DND-41 (cell line): Measurements from ENCODE around the gene NTM.

ENCODE experiments used
- ATAC-seq: fragments of 200-7000 bp; cut with Tn5 transposase; 3 replicates; pipeline ENCODE4 v1.9.1; 2021; ENCODE audit warnings: low read depth; ENCODE audit not compliant: insufficient read depth
- DNase-seq: peaks from one replicate; pipeline ENCODE4 v3.0.0-alpha.2; 2020
- H2AFZ ChIP-seq: 2 replicates; pipeline ENCODE4 v1.6.0; 2012; ENCODE audit warnings: low read depth, low read length
- H3K27ac ChIP-seq: 2 replicates; pipeline ENCODE4 v1.5.1; 2012; ENCODE audit warnings: low read length, inconsistent platforms
- H3K27me3 ChIP-seq: fragments of 200-600 bp; sonication (generic); 2 replicates; pipeline ENCODE4 v1.6.0; 2012; ENCODE audit warnings: low read length, mild to moderate bottlenecking, inconsistent platforms; ENCODE audit not compliant: insufficient read depth, poor library complexity
- H3K36me3 ChIP-seq: 2 replicates; pipeline ENCODE4 v1.5.1; 2012; ENCODE audit warnings: low read length, inconsistent platforms; ENCODE audit not compliant: insufficient read depth
- H3K4me1 ChIP-seq: 2 replicates; pipeline ENCODE4 v1.5.1; 2012; ENCODE audit warnings: mild to moderate bottlenecking, low read length; ENCODE audit not compliant: insufficient read depth
- H3K4me2 ChIP-seq: 2 replicates; pipeline ENCODE4 v1.6.0; 2012; ENCODE audit warnings: mild to moderate bottlenecking, moderate library complexity, low read length, inconsistent platforms; ENCODE audit not compliant: insufficient read depth
- H3K4me3 ChIP-seq, 2 experiments: fragments of 200-600 bp in 1 of 2; shearing (Covaris generic) in 1 of 2; 2 replicates each; pipeline ENCODE4 v1.5.1; 2012 to 2016; ENCODE audit warnings: inconsistent platforms in 2 of 2, low read length in 2 of 2, mild to moderate bottlenecking in 2 of 2, low read depth in 1 of 2, moderate library complexity in 1 of 2
- H3K79me2 ChIP-seq: 2 replicates; pipeline ENCODE4 v1.6.0; 2012; ENCODE audit warnings: low read length, inconsistent platforms; ENCODE audit not compliant: insufficient read depth
- H3K9ac ChIP-seq: 2 replicates; pipeline ENCODE4 v1.6.0; 2012; ENCODE audit warnings: low read depth, mild to moderate bottlenecking, inconsistent platforms, low read length, moderate library complexity
- H3K9me3 ChIP-seq: 2 replicates; pipeline ENCODE4 v1.5.1; 2012; ENCODE audit warnings: low read length, moderate library complexity, mild to moderate bottlenecking, inconsistent platforms; ENCODE audit not compliant: insufficient read depth, severe bottlenecking
- H4K20me1 ChIP-seq: 2 replicates; pipeline ENCODE4 v1.6.0; 2012; ENCODE audit warnings: low read length; ENCODE audit not compliant: insufficient read depth
- EZH2 ChIP-seq: IDR thresholded peaks from 3 replicates; pipeline ENCODE4 v1.6.1; 2012; ENCODE audit warnings: borderline replicate concordance, low read depth, mild to moderate bottlenecking, moderate library complexity, low read length, inconsistent platforms; ENCODE audit not compliant: severe bottlenecking
- TF ChIP-seq, protein P1 (sequence below): IDR thresholded peaks from 2 replicates; pipeline ENCODE4 v1.5.1; 2012; ENCODE audit warnings: borderline replicate concordance, low read length, moderate library complexity, mild to moderate bottlenecking; ENCODE audit not compliant: poor library complexity, severe bottlenecking; ENCODE audit errors: extremely low read depth

NTM gene

DNA sequence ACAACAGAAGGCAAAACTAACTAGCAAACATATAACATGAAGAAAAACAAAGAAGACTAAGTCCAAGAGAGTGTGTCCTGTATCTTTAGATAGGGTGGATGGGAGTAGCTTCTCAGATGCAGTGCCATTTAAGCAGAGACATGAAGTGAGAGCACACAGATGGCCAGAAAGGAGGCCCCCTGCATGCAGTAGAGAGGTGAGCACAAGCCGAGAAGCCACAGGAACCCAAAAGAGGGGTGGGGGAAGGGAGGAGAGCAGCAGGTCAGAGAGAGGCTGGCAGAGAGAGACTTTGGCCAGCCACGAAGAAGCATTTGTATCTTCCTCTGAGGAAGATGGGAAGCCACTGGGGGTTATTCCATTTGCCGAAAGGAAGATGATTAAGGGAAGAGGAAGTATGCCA, 86.7 kb downstream of the NTM start:
- no peaks in the 10 kb centered on the region for H4K20me1 ChIP-seq
- no peak for TF ChIP-seq EZH2
- TF ChIP-seq, protein P1, sequence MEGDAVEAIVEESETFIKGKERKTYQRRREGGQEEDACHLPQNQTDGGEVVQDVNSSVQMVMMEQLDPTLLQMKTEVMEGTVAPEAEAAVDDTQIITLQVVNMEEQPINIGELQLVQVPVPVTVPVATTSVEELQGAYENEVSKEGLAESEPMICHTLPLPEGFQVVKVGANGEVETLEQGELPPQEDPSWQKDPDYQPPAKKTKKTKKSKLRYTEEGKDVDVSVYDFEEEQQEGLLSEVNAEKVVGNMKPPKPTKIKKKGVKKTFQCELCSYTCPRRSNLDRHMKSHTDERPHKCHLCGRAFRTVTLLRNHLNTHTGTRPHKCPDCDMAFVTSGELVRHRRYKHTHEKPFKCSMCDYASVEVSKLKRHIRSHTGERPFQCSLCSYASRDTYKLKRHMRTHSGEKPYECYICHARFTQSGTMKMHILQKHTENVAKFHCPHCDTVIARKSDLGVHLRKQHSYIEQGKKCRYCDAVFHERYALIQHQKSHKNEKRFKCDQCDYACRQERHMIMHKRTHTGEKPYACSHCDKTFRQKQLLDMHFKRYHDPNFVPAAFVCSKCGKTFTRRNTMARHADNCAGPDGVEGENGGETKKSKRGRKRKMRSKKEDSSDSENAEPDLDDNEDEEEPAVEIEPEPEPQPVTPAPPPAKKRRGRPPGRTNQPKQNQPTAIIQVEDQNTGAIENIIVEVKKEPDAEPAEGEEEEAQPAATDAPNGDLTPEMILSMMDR: no peak
- H3K4me3 ChIP-seq: no peak overlapping the region
- peaks cover 9% of the 10 kb centered on the region for H3K27me3 ChIP-seq
- no peaks in the 10 kb centered on the region for H3K36me3 ChIP-seq
- H3K79me2 ChIP-seq: no peaks in the 10 kb centered on the region
- H3K4me1 ChIP-seq: no peaks in the 10 kb centered on the region
- no peak overlapping the region for H2AFZ ChIP-seq
- ATAC-seq (no peak), DNase-seq (no peak)
- H3K27ac ChIP-seq: no peak overlapping the region
- no peaks in the 10 kb centered on the region for H3K9me3 ChIP-seq
- H3K4me2 ChIP-seq: no peak overlapping the region
- no peak overlapping the region for H3K9ac ChIP-seq

DNA sequence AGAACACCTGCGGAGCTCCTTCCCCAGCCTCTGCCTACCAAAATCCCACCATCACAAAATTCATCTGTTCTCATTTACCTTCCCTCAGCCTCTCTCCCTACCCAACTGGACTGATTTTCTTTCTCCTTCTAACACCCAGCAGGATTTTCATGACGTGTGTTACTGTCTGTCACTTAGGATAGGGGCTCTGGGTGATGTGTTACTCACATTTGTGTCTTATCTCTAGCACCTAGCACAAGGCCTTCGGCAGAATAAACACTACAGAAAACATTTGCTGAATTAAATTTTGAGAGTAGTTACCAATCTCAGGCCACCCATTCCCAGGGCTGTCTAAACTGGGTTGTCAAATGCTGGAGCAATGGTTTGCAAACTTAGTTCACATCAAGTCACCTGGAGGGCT, 88.0 kb downstream of the NTM start:
- Histone ChIP-seq H3K27ac (no peak overlapping the region), H3K9me3 (no peaks in the 10 kb centered on the region), H3K9ac (no peak overlapping the region), H3K79me2 (no peaks in the 10 kb centered on the region), H3K27me3 (peaks cover 3% of the 10 kb centered on the region), H3K4me2 (no peak overlapping the region), H2AFZ (no peak overlapping the region), H3K4me3 (no peak overlapping the region), H3K4me1 (no peaks in the 10 kb centered on the region), H4K20me1 (no peaks in the 10 kb centered on the region), H3K36me3 (no peaks in the 10 kb centered on the region)
- DNase-seq (no peak), ATAC-seq (no peak)
- TF ChIP-seq, protein P1: no peak
- TF ChIP-seq EZH2: no peak

DNA sequence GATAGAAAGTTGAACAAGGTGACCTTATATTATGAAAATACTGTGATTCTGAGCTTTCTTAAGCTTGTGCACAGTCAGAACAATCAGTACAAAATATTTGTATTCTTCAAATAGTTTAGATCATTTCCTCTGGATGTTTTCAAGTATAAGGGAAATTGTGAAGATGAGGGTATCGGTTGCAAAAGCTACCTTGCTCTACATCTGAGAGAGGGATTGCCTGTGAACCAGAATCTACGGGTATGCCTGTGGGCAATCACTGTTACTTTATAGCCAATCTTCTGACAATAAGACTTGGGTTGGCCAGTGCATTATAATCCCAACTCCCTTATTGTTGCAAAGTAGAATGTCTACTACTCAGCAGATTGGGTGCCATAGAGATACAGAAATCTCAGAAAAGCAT, 90.5 kb downstream of the NTM start:
- Histone ChIP-seq H3K9me3 (no peaks in the 10 kb centered on the region), H3K27ac (no peak overlapping the region), H3K36me3 (no peaks in the 10 kb centered on the region), H2AFZ (no peak overlapping the region), H3K9ac (no peak overlapping the region), H3K4me1 (no peaks in the 10 kb centered on the region), H3K27me3 (peaks cover 9% of the 10 kb centered on the region), H3K4me3 (no peak overlapping the region), H4K20me1 (no peaks in the 10 kb centered on the region), H3K4me2 (no peak overlapping the region), H3K79me2 (no peaks in the 10 kb centered on the region)
- ATAC-seq (no peak), DNase-seq (no peak)
- TF ChIP-seq EZH2: no peak
- TF ChIP-seq, protein P1: no peak

DNA sequence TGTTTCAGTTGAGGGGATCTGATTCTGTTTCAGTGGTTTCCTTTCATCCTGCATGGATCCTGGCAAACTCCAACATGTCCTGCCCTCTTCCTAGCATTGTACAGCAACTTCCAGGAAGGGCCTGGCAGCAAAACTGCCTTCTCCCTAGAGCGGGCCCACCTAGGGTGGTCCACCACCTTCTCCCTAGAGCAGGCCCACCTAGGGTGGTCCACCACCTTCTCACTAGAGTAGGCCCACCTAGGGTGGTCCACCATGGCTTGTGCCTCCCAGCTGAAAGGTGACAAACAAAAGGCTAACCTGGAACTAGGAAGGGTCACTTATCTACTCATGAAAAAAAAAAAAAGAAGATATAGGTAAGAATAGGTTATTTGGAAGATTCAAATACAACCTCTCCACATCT, 92.2 kb downstream of the NTM start:
- no peaks in the 10 kb centered on the region for H3K36me3 ChIP-seq
- TF ChIP-seq, protein P1: no peak
- TF ChIP-seq EZH2: no peak
- H2AFZ ChIP-seq: no peak overlapping the region
- H4K20me1 ChIP-seq: no peaks in the 10 kb centered on the region
- no peak overlapping the region for H3K4me2 ChIP-seq
- H3K79me2 ChIP-seq: no peaks in the 10 kb centered on the region
- H3K27ac ChIP-seq: no peak overlapping the region
- H3K4me3 ChIP-seq: no peak overlapping the region
- H3K9me3 ChIP-seq: no peaks in the 10 kb centered on the region
- DNase-seq: no peak
- H3K27me3 ChIP-seq: peaks cover 14% of the 10 kb centered on the region
- H3K9ac ChIP-seq: no peak overlapping the region
- ATAC-seq: no peak
- no peaks in the 10 kb centered on the region for H3K4me1 ChIP-seq
